ENCODE measurements around the gene EIF4G3.

The EIF4G3 gene

GRCh38 chr1:20998826-20999225, 177.9 kb downstream of the EIF4G3 start:
- no peak for DNase-seq (ENCODE audit: low read depth in 4 of 4, low spot score in 1 of 4)

- DNase-seq (ENCODE audit: low read depth in 4 of 4, low spot score in 1 of 4): no peak
Measured at GRCh38 chr1:20997602-20998224, 179.0 kb downstream of the EIF4G3 start.

GRCh38 chr1:20996554-20996953, 180.1 kb downstream of the EIF4G3 start:
- no peak for DNase-seq (ENCODE audit: low read depth in 4 of 4, low spot score in 1 of 4)

GRCh38 chr1:20993716-20994575, 182.8 kb downstream of the EIF4G3 start:
- DNase-seq (ENCODE audit: low read depth in 4 of 4, low spot score in 1 of 4): no peak

GRCh38 chr1:20992322-20993056, 184.2 kb downstream of the EIF4G3 start:
- DNase-seq (ENCODE audit: low read depth in 4 of 4, low spot score in 1 of 4): no peak

GRCh38 chr1:20988943-20989342, 187.8 kb downstream of the EIF4G3 start:
- no peak for DNase-seq (ENCODE audit: low read depth in 4 of 4, low spot score in 1 of 4)

GRCh38 chr1:20987831-20988825, 188.6 kb downstream of the EIF4G3 start:
- DNase-seq (ENCODE audit: low read depth in 4 of 4, low spot score in 1 of 4): no peak

GRCh38 chr1:20983297-20983889, 193.3 kb downstream of the EIF4G3 start:
- DNase-seq (ENCODE audit: low read depth in 4 of 4, low spot score in 1 of 4): no peak

- no peak for DNase-seq (ENCODE audit: low read depth in 4 of 4, low spot score in 1 of 4)
Measured at GRCh38 chr1:20982316-20982715, 194.4 kb downstream of the EIF4G3 start.

GRCh38 chr1:20981915-20982314, 194.8 kb downstream of the EIF4G3 start:
- no peak for DNase-seq (ENCODE audit: low read depth in 4 of 4, low spot score in 1 of 4)

- DNase-seq (ENCODE audit: low read depth in 4 of 4, low spot score in 1 of 4): no peak
Measured at GRCh38 chr1:20980051-20980450, 196.6 kb downstream of the EIF4G3 start.

GRCh38 chr1:20978413-20978812, 198.3 kb downstream of the EIF4G3 start:
- DNase-seq (ENCODE audit: low read depth in 4 of 4, low spot score in 1 of 4): no peak

GRCh38 chr1:20975668-20976067, 201.0 kb downstream of the EIF4G3 start:
- DNase-seq (ENCODE audit: low read depth in 4 of 4, low spot score in 1 of 4): no peak

- no peak for DNase-seq (ENCODE audit: low read depth in 4 of 4, low spot score in 1 of 4)
Measured at GRCh38 chr1:20974951-20975350, 201.7 kb downstream of the EIF4G3 start.

- no peak for DNase-seq (ENCODE audit: low read depth in 4 of 4, low spot score in 1 of 4)
Measured at GRCh38 chr1:20974069-20974468, 202.6 kb downstream of the EIF4G3 start.

- no peak for DNase-seq (ENCODE audit: low read depth in 4 of 4, low spot score in 1 of 4)
Measured at GRCh38 chr1:20972855-20973254, 203.8 kb downstream of the EIF4G3 start.

GRCh38 chr1:20964540-20965484, 211.9 kb downstream of the EIF4G3 start:
- no peak for DNase-seq (ENCODE audit: low read depth in 4 of 4, low spot score in 1 of 4)

- DNase-seq (ENCODE audit: low read depth in 4 of 4, low spot score in 1 of 4): no peak
Measured at GRCh38 chr1:20962576-20963258, 214.0 kb downstream of the EIF4G3 start.

- no peak for DNase-seq (ENCODE audit: low read depth in 4 of 4, low spot score in 1 of 4)
Measured at GRCh38 chr1:20958430-20958829, 218.3 kb downstream of the EIF4G3 start.

Data from stimulated activated CD4-positive, alpha-beta T cell treated with anti-CD3 and anti-CD28 coated beads, Interleukin-1b, Interleukin-23, amount 100 ng/mL, for 24 hours (primary cell).